ENCODE data around the gene CASTOR1.

CASTOR1 gene

GRCh38 chr22:30245181-30245984 is 43.9 kb downstream of the CASTOR1 start:
- Mint-ChIP-seq H3K4me1 (peaks cover 78% of the 10 kb centered on the region), H3K27ac (no peak overlapping the region), H3K4me3 (peak overlapping the region; percentile 91), H3K9me3 (no peaks in the 10 kb centered on the region), H3K36me3 (ENCODE audit: low read depth) (no peaks in the 10 kb centered on the region), H3K27me3 (ENCODE audit: low read depth, poor library complexity) (peaks cover 50% of the 10 kb centered on the region)
- DNase-seq: peak; percentile 27
- TF ChIP-seq CTCF (IDR thresholded peaks at IDR 0.05): no peak

- peak overlapping the region; percentile 36 for H3K4me3 Mint-ChIP-seq
These were observed 44.7 kb downstream of the CASTOR1 start for GRCh38 chr22:30244641-30245040.

GRCh38 chr22:30244066-30244465 is 45.2 kb downstream of the CASTOR1 start:
- DNase-seq: no peak
- peak overlapping the region; percentile 34 for H3K4me3 Mint-ChIP-seq
- H3K36me3 Mint-ChIP-seq (ENCODE audit: low read depth): no peaks in the 10 kb centered on the region
- no peak for TF ChIP-seq CTCF (IDR thresholded peaks at IDR 0.05)
- H3K4me1 Mint-ChIP-seq: peaks cover 72% of the 10 kb centered on the region
- no peaks in the 10 kb centered on the region for H3K9me3 Mint-ChIP-seq
- H3K27ac Mint-ChIP-seq: peak overlapping the region; percentile 74
- peaks cover 53% of the 10 kb centered on the region for H3K27me3 Mint-ChIP-seq (ENCODE audit: low read depth, poor library complexity)

More at GRCh38 chr22:30244641-30245040, 44.7 kb downstream of the CASTOR1 start:
- TF ChIP-seq CTCF (IDR thresholded peaks at IDR 0.05): no peak
- H3K27ac Mint-ChIP-seq: no peak overlapping the region
- no peaks in the 10 kb centered on the region for H3K9me3 Mint-ChIP-seq
- peaks cover 71% of the 10 kb centered on the region for H3K4me1 Mint-ChIP-seq
- no peak for DNase-seq
- H3K36me3 Mint-ChIP-seq (ENCODE audit: low read depth): no peaks in the 10 kb centered on the region
- peaks cover 53% of the 10 kb centered on the region for H3K27me3 Mint-ChIP-seq (ENCODE audit: low read depth, poor library complexity)

- no peak for TF ChIP-seq CTCF (IDR thresholded peaks at IDR 0.05)
- H3K4me1 Mint-ChIP-seq: peaks cover 72% of the 10 kb centered on the region
- H3K27me3 Mint-ChIP-seq (ENCODE audit: low read depth, poor library complexity): peaks cover 52% of the 10 kb centered on the region
- no peaks in the 10 kb centered on the region for H3K36me3 Mint-ChIP-seq (ENCODE audit: low read depth)
- H3K4me3 Mint-ChIP-seq: no peak overlapping the region
- no peak for DNase-seq
- H3K9me3 Mint-ChIP-seq: no peaks in the 10 kb centered on the region
- H3K27ac Mint-ChIP-seq: no peak overlapping the region
These were observed 45.6 kb downstream of the CASTOR1 start for GRCh38 chr22:30243661-30244060.

GRCh38 chr22:30241576-30242371 is 47.5 kb downstream of the CASTOR1 start:
- no peak for DNase-seq
- peaks cover 42% of the 10 kb centered on the region for H3K27me3 Mint-ChIP-seq (ENCODE audit: low read depth, poor library complexity)
- peaks cover 5% of the 10 kb centered on the region for H3K9me3 Mint-ChIP-seq
- no peak overlapping the region for H3K27ac Mint-ChIP-seq
- H3K4me3 Mint-ChIP-seq: no peak overlapping the region
- H3K36me3 Mint-ChIP-seq (ENCODE audit: low read depth): no peaks in the 10 kb centered on the region
- no peak for TF ChIP-seq CTCF (IDR thresholded peaks at IDR 0.05)
- H3K4me1 Mint-ChIP-seq: peaks cover 72% of the 10 kb centered on the region

All from nephron progenitor cell (in vitro differentiated cells).